ENCODE data around the gene PGAP1.

PGAP1 gene

GRCh38 chr2:196926562-196927375, at the start of gene PGAP1:
PGAP1 (minus strand) TSS chr2:196926707; CDS start chr2:196926616, 91 bp downstream.
- peak; percentile 99 for DNase-seq (ENCODE audit: low spot score)

DNA sequence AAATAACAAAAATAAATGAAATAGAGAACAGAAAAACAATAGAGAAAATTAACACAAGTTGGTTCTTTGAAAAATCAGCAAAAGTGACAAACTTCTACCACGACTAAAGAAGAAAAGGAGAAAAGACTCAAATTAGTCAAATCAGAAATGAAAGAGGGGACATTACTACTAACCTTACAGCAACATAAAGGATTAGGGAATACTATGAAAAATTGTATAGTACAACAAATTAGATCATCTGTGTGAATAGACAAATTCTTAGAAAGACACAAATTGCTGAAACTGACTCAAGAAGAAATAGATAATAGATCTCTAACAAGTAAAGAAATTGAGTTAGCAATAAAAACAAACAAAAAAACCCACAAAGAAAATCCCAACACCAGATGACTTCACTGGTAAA, 48.5 kb upstream of the PGAP1 start:
- DNase-seq (ENCODE audit: low spot score) = no peak

GRCh38 chr2:196971574-196972279, 45.2 kb upstream of the PGAP1 start:
- no peak for DNase-seq (ENCODE audit: low spot score)

DNA sequence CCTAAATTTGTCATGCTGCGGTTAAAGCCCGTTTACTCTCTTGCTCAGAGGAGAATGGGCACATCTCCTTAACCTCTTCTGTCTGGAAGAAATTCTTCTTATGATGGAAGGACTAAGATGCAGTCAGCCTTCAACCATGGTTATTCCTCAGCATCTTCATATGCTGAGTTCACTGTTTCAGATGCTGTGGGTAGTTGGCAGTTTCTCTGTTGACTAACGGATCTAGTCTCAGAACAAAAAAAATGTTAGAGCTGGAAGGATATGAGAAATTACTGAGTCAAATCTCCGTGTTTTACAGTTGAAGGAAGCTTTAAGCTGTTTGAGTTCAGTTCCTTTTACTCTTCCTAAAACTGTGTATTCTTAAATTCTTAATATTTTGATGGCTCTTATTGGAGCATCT, 43.6 kb upstream of the PGAP1 start:
- no peak for DNase-seq (ENCODE audit: low spot score)

DNA sequence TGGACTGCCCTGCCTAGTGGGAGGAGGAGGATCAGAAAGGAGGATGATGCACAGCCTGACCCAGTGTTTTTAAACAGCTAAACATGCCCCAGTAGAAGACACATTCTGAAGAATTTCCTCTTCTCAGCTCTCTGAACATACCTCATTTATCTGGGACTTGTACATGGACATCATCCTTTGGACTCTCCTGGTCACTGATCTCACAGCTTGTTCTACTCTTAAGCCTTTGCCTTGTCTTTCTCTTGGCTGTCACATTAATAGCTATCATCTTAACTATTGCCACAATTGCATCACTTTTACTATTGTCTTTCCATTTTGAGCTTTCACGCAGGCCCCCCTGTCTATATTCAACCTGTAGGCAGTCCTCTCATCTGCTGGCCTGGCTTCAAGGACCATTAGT, 42.0 kb upstream of the PGAP1 start:
- DNase-seq (ENCODE audit: low spot score) = no peak

- DNase-seq (ENCODE audit: low spot score) = no peak
Measured at GRCh38 chr2:196967775-196968174, 41.3 kb upstream of the PGAP1 start.

DNA sequence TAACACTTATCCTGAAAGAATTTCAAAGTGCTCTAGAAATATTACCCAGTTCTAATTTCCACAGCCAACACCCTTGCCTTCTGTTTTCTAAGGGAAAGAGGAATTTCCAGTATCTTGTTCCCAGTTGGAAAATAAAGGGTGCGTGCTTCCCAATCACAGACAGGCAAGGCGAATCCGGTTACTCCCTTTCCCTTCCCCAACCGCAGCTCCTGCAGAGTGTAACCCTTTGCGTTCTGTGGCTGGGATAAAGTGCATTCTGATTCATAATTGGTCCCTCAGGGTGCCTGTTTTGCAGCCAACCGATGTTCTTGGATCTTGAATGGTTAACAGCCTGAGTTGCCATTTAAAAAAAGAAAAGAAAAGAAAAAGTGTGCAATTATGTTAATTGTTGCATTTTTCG, 40.6 kb upstream of the PGAP1 start:
- DNase-seq (ENCODE audit: low spot score) = peak; percentile 65

DNA sequence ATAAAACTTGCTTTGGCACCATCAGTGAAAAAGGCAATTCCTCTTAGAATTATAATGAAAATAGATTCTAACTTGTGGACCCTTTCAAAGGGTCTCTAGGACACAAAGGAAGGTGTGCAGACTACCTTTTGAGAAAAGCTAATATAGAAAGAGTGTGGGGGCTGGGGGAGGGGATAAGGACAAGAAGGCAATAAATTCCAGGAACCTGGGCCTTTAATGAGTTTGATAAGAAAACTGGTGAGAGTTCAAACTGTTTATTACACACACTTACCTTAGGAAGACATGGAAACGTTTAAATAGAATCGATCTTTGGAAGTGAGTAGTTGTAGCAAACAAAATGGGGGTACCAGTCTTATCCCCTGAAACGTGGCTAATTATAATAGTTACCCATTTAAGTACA, 39.6 kb upstream of the PGAP1 start:
- DNase-seq (ENCODE audit: low spot score) = no peak

GRCh38 chr2:196965651-196966050, 39.1 kb upstream of the PGAP1 start:
- DNase-seq (ENCODE audit: low spot score) = no peak

GRCh38 chr2:196963961-196964360, 37.5 kb upstream of the PGAP1 start:
- DNase-seq (ENCODE audit: low spot score) = no peak

- no peak for DNase-seq (ENCODE audit: low spot score)
Measured at GRCh38 chr2:196963043-196963442, 36.5 kb upstream of the PGAP1 start.

- no peak for DNase-seq (ENCODE audit: low spot score)
Measured at GRCh38 chr2:196962325-196962724, 35.8 kb upstream of the PGAP1 start.

DNA sequence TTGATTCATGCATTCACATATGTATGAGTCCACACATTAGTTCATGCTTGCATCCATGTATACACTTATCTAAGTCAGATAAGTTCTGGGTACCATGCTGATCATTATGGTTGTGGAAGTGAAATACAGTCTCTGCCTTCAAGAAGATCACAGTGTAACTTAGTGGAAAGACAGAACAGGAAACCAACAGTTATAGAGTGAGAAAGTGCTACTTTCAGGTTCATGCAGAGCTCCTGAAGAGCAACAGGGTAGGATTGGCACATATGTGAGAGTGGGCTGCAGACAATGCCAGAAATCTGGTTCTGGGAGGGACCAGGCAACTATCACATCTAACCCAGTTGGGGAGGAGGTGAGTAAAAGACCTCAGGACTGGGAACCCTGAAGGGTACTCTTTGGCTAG, 35.4 kb upstream of the PGAP1 start:
- no peak for DNase-seq (ENCODE audit: low spot score)

GRCh38 chr2:196959734-196960338, 33.3 kb upstream of the PGAP1 start:
- DNase-seq (ENCODE audit: low spot score) = peak; percentile 45

GRCh38 chr2:196959281-196959680, 32.8 kb upstream of the PGAP1 start:
- DNase-seq (ENCODE audit: low spot score) = no peak

GRCh38 chr2:196957881-196958525, 31.5 kb upstream of the PGAP1 start:
- no peak for DNase-seq (ENCODE audit: low spot score)

- no peak for DNase-seq (ENCODE audit: low spot score)
Measured at GRCh38 chr2:196957442-196957841, 30.9 kb upstream of the PGAP1 start.

- no peak for DNase-seq (ENCODE audit: low spot score)
Measured at GRCh38 chr2:196956069-196956468, 29.6 kb upstream of the PGAP1 start.

- DNase-seq (ENCODE audit: low spot score) = no peak
Measured at GRCh38 chr2:196955036-196955435, 28.5 kb upstream of the PGAP1 start.

DNA sequence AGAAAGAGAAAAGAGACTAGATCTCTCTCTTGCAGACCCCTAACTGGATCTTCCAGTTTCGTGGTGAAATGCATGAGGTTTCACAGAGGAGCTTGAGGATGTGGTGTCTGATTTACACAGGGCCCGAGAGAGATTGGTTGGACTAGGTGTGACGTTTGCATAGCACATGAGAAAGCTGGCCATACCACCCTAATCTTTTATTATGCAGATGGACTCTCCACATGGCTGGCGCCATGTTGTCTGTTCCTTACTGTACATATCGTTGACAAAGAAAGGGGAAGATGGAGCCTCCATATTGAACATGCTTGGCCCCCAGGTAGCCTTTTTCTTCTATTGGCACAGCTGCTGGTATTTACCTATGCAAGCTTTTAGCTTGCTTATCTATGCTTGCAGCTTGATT, 27.5 kb upstream of the PGAP1 start:
- no peak for DNase-seq (ENCODE audit: low spot score)

DNA sequence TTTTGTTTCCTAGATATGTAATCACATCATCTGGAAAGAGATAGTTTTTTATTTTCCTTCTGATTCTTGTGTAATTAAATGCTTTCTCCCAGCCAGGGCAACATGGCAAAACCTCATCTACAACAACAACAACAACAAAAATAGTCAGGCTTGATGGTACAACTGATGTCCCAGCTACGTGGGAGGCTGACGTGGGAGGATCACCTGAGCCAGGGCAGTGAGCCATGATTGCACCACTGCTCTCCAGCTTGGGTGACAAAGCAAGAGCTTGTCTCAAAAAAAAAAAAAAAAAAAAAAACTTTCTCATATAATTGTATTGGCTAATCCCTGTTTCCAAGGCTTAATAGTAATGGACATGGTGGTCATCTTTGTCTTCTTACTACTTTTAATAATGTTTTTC, 26.4 kb upstream of the PGAP1 start:
- DNase-seq (ENCODE audit: low spot score) = no peak

DNA sequence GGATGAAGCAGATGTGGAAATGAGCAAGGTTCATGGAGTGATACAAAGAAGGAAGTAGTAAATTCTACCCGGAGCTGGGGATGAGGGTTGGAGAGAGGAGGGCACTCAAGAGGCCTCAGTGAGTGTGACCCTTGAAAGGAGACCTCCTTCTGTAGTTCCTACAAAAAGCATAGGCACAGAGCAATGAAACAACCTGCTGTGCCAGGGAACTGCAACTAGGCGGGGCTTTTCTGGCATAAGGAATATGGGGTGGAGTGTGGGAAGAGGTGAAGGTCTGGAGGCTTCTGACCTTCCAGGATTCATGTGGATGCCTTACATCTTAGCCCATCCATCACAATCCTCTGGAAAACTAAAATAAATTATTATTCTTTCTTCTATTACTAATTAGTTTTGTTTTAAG, 25.5 kb upstream of the PGAP1 start:
- DNase-seq (ENCODE audit: low spot score) = no peak

DNA sequence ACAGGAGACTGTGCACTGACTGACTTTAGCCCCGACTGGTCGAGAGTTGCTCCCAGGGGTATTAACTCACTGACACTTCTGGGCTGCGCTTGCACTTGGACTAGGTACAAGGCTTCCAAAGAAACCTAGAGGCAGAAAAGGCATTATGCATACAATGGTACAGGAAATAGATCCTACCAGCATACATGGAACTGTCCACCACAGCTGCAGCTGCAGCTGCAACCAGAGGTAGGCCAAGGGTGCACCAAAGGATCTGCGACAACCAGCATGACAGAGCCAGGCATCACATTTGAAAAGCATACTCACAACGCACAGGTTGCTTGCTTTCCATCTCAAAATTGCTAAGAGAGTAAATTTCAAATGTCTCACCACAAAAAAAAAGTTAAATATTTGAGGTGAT, 22.6 kb upstream of the PGAP1 start:
- DNase-seq (ENCODE audit: low spot score) = no peak
